Stromal cell of bone marrow (primary cell): Measurements from ENCODE around the gene EEIG1.

Source experiments
- DNase-seq: peaks from one replicate; pipeline ENCODE4 v3.0.0-alpha.2; 2012; ENCODE audit warnings: low read depth

The EEIG1 gene

DNA sequence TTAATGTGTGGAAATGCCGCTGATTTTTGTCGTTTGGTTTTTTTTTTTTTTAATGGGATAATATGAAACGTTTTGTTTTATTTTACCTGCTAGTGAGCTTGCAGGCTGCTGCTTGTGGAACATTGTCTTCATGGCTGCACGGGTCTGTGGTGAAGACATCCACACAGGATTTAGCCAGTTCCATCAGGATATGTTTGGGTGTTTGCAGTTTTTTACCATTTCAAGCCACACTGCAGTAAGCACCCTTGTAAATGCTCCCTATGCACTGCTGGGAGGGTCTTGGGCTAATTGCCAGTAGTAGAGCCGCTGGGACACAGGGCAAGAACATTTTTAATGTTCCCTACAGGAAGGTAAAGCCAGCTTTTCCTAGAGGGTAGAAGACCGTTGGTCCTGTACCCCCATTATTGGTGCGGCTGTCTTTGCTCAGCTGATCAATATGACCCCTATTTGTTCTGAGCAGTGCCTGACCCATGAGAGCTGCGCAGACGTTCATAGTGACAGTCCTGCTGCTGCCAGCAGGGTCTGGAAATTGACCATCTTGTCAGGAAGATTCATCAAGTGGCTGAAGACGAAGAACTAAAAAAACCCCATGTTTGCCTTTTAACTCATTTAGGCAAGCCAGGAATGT is 20.5 kb upstream of the EEIG1 start:
- no peak for DNase-seq

DNA sequence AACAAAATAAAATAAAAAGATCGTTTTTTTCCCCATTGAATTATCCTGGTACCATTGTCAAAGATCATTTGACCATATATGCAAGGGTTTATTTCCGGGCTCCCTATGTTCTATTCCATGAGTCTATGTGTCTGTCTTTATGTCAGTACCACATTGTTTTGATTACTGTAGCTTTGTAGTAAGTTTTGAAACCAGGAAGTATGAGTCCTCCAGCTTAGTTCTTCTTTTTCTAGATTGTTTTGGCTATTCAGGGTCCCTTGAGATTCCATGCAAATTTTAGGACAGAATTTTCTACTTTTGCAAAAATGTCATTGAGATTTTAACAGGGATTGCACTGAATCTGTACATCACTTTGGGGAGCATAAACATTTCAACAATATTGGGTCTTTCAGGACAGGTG is 18.7 kb upstream of the EEIG1 start:
- no peak for DNase-seq

DNA sequence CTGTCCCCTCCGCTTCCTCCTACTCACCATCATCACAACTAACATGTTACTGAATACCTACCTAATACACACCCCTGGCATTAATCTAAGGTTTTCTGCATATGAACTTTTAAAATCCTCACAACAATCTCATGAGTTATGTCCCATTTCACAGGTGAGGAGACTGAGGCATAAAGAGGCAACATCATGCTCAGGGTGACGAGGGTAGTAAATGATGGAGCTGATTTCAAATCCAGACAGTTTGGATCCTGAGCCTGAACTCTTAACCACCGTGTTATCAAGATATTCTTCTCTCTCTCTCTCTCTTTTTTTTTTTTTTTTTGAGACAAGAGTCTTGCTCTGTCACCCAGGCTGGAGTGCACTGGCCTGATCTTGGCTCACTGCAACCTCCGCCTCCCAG is 12.9 kb upstream of the EEIG1 start:
- no peak for DNase-seq

DNA sequence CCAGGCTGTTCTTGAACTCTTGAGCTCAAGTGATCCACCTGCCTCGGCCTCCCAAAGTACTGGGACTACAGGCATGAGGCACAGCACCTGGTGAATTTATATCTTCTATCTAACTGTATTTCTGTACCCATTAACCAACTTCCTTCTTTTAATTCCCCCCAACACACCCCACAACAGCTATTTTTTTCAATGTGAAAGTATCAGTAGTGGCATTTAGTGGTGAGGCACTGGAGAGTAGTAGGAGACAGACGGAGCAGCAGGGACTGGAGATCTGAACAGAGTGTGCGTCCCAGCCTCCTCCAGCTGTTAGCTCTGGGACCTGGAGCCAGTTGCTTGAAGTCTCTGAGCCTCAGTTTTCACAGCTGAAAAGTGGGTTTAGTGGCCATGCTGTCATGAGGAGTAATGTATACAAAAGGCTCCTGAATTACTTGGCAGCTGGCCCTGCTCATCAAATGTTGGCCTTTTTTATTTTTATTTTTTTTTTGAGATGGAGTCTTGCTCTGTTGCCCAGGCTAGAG is 11.0 kb upstream of the EEIG1 start:
- no peak for DNase-seq

DNA sequence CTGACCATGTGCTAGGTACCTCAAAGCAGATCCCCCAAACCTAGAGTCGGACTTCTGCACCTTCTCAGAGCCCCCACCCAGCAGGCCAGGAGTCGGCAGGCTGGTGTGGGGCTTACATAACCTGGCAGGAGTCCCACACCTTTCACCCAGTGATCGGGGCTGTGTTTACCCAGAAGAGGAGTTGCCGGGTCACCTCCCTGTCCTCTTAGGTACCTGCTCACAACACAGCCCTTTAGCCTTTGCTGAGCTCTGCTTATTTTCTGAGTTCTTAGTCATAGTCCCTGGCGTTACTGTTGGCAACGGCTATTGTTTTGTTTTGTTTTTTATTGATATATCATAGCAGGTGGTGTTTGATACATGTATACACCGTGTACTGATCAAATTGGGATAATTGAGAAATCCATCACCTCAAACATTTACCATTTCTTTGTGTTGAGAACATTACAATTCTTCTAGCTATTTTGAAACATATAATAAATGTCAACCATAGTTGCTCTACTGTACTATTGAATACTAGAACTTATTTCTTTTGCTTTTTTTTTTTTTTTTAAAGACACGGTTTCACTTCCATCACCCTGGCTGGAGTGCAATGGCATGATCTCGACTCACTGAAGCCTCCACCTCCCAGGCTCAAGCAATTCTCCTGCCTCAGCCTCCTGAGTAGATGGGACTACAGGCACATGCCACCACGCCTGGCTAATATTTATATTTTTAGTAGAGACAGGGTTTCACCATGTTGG is 10.4 kb upstream of the EEIG1 start:
- no peak for DNase-seq

DNA sequence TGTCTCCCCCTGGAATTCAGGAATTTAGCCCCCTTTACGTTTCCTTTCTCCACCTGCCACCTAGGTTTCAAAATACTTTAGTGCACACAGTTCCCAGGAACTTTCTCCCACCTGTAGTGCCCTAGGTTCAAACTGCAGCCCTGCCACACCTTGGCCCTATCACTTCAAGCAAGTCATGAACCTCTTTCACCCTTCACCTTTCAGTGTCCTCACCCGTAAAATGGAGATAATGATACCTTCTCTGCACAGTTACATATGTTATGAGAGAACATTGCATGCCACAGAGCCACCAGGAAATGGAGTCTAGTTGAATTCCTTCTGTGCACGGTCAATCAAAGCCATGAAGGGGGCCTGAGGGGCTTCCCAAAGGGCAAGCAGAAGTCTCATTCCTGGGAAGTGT is 9.8 kb upstream of the EEIG1 start:
- no peak for DNase-seq

DNA sequence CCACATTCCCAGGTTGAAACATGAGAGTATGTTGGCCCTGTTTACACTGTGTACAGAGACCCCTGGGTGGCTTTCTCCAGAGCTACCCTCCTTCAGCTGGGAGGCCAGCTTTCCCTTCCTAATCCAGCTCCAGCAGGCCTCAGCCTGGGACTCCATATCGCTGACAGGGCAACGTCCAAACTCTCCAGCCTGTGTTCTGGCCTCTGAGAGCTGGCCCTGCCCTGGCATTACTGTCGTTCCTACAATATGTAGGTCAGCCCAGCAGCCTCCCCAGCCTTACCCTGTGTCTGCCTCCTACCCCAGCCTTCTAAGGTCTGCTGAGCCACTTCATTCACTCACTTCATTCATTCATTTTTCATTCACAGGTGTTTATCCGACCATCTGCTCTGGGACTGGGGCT is 8.3 kb upstream of the EEIG1 start:
- no peak for DNase-seq

DNA sequence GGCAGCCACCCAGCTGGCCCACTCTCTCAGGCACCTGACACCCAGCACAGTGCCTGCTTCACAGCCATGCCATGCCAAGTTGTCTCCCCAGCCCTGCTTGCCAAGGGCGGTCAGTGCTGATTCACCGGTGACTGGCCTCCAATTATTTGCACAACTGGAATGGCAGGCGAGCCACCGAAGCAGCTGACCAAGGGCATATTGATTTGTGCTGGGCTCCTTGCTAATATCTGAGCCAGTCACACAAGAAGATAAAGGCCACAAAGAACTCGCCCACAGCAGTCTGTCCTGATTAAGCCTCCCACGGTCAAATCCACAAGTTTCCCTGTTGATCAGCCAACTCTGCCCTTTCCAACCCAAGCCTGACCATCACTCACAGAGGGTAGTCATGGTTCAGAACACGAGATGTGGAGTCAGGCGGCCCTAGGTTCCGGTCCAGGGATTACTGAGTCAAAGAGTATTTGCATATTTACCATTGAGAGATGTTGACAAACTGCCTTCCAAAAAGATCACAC is 6.4 kb upstream of the EEIG1 start:
- peak; percentile 63 for DNase-seq

DNA sequence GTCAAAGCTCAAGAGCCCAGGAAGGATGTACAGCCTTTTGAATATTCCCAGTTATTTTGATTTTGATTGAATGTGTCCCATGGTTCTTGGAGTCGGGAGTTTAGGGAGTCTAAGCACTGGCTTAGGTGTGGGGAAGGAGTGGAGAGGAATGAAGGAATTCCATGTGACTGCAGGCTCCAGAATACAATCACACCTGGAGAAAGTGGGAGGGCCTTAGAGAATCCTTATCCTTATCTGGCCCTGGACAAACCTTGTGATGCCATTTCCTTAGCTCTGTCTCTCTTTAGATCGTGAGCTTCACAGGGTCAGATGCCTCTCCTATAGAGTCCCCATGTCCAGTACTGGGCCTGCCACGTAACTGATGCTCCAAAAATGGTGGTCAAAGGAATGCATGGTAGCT is 4.2 kb upstream of the EEIG1 start:
- DNase-seq = no peak

DNA sequence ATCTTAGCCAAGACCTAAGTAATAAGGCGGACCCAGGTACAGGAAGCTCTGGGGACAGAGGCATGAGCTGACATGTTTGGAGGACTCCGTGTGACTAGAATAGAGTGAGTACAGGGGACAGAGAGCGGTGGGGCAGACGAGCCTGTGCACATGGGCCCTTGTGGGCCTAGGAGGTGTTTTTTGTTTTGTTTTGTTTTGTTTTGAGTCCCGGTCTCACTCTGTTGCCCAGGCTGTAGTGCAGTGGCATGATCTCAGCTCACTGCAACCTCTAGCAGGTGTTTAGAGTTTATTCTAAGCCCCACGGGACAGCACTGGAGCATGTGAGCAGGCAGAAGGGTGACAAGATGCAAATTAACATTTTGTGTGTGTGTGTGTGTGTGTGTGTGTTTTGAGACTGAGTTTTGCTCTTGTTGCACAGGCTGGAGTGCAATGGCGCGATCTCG is 3.1 kb upstream of the EEIG1 start:
- DNase-seq = no peak

DNA sequence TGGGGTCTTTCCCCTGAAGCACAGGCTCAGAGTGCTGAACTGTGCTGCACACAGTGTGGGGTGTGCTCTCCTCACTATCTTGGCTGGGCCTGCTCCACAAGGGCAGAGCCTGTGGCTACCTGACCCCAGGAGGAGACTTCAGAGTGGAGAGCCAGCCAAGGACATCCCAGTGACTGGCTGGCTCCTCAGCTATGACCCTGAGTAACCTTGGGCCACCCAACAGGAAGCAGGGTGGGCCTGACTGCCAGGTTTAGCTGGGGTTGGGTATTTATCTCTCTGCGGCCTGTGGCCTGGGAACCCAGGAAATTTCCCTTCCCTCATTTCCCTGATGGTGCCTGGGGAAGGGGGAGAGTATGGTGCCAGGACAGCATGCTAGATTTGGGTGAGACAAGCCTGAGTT is 2.1 kb upstream of the EEIG1 start:
- no peak for DNase-seq

DNA sequence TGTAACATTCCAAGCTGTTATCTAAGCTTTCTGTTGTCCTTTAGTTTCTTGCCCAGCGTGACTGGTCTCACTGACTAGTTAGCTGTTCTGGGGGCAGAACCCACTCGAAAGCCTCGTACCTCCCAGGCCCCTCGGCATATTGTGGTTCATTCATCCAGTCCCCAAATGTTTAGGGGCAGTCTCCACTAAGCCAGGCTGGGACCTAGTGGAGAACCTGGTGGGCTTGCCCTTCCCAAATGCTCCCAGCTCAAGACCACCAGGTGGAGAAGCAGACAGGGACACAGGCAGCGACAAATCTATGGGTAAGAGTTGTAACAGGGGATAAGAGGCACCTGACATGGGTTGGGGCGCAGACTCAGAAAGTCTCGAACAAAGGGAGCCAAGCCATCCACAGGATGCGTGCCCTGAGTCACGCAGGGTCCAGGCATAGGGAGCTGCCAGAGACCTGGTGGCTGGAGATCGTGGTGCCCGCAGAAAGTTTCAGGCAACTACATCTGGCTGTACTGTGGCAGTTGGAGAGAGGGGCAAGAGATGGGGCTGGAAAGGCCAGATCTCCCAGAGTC is 851 bp upstream of the EEIG1 start:
- no peak for DNase-seq

DNA sequence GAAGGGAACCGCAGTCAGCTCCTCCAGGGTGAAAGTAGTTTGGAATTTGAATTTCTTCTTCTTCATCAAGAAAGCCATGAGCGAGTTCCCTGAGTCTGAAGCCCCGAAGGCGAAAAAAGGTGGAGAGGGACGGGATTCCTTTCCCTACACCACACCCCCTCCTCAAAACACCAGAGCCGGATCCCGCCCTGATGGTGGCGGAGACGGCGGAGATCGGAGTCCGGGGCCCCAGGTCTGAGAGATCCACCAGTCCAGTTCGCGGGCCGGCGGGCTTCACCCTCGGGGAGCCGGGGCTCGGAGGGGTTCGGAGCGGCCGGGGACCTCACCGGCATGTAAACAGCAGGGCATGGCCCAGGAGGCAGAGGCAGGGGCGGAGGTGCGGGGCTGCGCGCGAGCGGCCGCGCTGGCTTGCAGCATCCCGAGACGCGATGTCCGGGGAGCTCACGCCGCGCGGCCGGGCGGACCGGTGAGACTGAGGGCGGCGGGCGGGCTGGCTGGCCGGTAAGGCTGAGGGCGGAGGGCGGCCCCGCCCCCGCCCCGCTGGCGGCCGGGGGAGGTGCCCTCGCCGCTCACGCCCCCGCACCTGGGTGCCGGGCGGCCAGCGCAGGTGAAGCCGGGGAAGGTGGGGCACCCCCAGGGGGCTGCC is 606 bp downstream of the EEIG1 start:
- no peak for DNase-seq

DNA sequence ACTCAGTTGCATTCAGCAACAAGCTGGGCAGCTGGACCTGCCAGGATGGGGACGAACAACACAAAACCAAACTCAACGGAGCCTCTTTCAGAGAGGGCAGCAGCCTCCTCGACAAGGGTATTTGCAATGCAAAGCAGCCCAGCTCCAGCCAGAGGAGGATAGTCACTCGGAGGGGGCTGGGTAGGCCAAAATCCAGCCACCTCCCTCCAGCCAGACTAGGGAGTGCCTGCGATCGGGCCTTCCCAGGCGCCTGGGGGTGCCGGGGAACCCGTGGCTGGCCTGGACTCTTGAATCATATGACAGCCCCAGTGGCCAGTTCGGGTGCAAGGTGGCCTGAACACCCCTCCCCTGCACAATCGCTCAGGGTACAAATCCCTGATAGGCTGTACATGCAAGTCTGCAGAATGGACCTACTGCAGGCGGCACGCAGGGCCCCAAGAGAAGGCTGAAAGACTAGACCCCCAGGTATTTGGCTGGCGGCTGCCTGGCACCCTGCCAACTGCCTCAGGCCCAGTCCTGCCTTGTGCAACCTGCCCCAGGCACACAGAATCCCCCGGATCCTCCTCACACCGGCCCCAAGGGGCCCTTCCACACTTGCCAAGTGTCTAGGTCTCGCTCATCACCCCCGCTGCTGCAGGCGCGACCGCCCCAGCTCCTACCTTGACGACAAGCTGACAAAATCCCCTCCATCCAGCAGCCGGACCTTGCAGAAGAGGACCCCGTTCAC is 1.3 kb downstream of the EEIG1 start:
- no peak for DNase-seq

DNA sequence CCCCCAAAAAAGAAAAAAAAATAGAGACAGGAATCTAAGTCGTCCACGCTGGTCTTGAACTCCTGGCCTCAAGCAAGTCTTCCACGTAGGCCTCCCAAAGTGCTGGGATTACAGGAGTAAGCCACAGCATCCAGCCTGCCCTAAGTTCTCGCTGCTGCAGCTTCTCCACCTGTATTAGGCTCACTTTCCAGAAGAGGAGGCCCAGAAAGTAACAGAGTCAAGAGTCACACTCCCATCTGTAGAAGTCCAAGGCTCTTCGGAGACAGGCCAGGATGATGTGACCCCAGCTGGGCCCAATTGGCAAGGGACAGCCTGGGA is 1.8 kb downstream of the EEIG1 start:
- DNase-seq = no peak

DNA sequence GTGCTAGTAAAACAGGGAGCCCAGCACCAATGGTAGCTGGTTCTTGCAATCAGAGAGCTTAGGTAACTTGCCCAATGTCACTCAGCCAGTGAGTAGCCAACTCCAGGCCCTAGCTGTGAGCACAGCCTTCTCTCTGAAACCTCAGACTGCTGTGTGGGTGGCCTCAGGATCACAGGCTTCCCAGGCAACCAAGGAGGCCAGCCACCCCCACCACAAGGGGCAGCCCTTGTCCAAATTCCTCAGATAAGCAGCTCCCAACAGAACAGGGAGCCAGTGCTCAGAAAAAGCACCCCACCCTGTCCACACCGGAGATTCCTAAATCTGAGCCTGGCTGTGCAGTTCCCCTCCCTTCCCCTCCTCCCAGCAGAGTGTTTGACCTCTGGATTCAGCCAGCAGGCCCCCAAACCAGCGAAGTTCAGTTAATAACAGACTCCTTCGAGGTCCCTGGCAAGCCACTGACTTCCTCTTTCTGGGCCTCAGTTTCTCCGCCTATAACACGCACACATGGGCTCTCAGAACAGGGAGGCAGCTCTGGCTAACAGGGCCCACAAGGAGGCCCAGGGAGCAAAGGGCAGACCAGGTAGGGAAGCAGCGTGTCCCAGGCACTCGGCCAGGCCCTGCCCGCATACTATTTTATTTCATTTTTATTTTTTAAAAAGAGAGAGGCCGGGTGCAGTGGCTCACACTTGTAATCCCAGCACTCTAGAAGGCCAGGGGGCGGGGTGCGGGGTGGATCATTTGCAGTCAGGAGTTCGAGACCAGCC is 2.7 kb downstream of the EEIG1 start:
- DNase-seq = peak; percentile 62

DNA sequence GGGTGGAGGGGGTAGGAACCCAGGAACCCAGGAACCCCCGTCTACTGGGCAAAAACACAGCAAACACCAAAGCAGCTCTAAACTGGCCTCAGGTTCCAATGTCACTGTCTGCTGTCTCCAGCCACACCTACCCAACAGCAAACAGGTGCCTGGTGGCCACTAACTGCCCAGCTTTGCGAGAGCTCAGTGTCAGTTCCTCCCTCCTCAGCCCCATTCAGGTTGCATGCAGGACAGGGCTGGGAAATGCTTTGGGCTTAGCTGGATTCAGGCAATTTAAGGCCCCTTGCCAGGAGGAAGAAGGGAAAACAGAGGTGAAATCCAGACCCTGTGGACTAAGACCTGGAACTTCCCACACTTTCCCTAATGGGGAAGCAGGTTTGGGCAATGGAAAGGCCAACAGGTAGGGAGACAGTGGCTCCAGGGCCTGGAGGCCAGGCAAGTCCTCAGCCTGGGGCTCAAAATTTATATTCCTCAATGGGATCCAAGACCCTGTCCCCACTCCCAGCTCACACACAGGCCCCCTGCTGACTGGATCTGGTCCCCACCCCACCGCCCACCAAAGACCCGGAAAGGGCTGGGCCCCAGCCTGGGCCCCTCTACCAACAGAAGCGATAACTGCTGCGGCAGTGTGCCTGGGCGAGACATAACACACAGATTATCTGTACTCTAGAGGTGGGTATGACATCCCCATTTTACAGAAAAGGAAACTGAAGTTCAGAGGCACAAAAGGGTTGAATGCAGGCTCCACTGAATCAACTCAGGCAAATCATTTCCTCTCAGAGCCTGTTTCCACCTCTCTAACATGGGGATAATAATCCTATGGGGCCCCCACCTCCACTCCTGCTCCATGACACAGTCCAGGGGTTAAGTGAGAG is 3.5 kb downstream of the EEIG1 start:
- DNase-seq = no peak

DNA sequence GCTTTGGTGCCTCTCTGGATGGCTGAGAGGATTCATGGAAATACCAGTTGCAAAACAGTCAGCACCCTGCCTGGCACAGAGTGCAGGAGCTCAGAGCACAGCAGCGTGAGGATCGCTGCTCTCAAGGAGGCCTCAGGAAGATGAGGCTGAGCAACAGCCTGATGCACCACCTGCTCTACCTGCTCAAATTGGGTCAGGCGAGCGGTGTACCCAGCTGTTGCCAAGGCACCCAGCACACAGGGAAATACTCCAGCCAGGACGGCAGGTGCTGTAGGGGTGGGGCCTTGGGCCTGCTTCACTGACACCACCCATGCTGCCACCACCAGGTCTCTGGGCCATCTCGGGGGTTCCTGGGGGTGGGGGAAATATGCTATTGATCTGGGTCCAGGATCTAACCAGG is 4.3 kb downstream of the EEIG1 start:
- no peak for DNase-seq

DNA sequence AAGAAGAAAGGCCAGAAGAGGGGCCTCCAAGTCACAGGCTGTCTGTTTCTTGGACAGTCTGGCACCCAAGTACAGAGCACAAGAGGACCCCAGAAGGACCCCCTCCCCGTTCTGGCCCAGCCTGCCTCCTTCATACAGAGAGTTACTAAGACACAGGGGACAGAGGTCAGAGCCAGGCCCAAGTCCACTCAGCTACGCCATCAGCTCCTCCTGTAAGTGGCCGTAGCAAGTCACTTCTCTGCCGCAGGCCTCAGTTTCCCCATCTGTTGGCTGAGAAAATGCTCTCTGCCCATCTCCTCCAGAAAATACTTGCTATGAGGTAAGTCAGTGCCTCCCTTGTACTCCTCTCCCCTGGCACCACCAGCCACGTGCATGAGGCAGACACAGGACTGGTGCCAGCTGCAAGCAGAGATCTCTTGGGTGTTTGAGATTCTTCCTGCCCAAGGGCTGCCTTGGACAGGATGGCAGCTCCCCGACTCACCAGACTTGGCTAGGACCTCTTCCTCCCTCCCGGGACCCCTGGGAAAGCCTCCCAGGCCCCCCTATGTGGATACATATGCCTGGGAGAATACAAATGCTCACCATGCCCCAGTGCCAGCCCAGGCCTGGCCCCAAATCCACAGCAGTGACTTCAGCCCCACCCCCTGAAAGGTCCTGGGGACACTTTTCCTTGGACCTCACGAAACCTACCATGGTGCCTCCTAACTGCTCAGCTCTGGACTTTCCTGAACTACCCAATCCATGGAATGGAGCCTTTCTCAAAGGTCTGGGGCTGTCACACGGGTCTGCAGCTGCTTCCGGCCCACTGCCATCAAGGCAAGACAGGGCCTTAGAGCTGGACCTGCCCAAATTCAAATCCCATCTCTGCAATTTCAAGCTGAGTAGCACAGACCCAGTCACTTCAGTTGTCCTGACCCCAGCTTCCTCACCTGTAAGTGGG is 5.1 kb downstream of the EEIG1 start:
- no peak for DNase-seq
